ENCODE data around the gene KRTAP5-1. TPM values are rescaled to one million over a fixed set of nuclear protein-coding genes. Genes with fewer than 3 reads are reported as not detected.
"Not testable (repeated sequence)": the region's sequence is repeated elsewhere in the genome, so short reads cannot be mapped to it uniquely, and the experiment has no call there.

KRTAP5-1 gene
- total and polyA plus RNA-seq, 2 experiments from 2014 or later, result not detected

GRCh38 chr11:1604711-1605110, 19.6 kb upstream of the KRTAP5-1 start:
- Histone ChIP-seq H3K4me1 (ENCODE audit: low read depth) (no peaks in the 10 kb centered on the region), H3K27ac (no peak overlapping the region), H3K36me3 (no peaks in the 10 kb centered on the region), H3K4me3 (no peak overlapping the region), H3K9me3 (ENCODE audit: low read depth) (no peaks in the 10 kb centered on the region), H3K27me3 (peaks cover 6% of the 10 kb centered on the region)
- TF ChIP-seq CTCF (IDR thresholded peaks at IDR 0.05; ENCODE audit: low read depth, low read length), result no peak
- no peak for DNase-seq (ENCODE audit: low read depth in 1 of 2, low spot score in 1 of 2)

- no peak for DNase-seq (ENCODE audit: low read depth in 1 of 2, low spot score in 1 of 2)
- Histone ChIP-seq H3K9me3 (ENCODE audit: low read depth) (no peaks in the 10 kb centered on the region), H3K36me3 (no peaks in the 10 kb centered on the region), H3K27ac (no peak overlapping the region), H3K27me3 (peaks cover 6% of the 10 kb centered on the region), H3K4me1 (ENCODE audit: low read depth) (no peaks in the 10 kb centered on the region), H3K4me3 (no peak overlapping the region)
- TF ChIP-seq CTCF (IDR thresholded peaks at IDR 0.05; ENCODE audit: low read depth, low read length), result no peak
These were observed 19.1 kb upstream of the KRTAP5-1 start for GRCh38 chr11:1604181-1604580.

GRCh38 chr11:1603629-1604028, 18.5 kb upstream of the KRTAP5-1 start:
- H3K27ac ChIP-seq, result no peak overlapping the region
- H3K27me3 ChIP-seq, result peaks cover 6% of the 10 kb centered on the region
- H3K4me3 ChIP-seq, result no peak overlapping the region
- no peaks in the 10 kb centered on the region for H3K36me3 ChIP-seq
- no peak for DNase-seq (ENCODE audit: low read depth in 1 of 2, low spot score in 1 of 2)
- H3K9me3 ChIP-seq (ENCODE audit: low read depth), result no peaks in the 10 kb centered on the region
- no peaks in the 10 kb centered on the region for H3K4me1 ChIP-seq (ENCODE audit: low read depth)
- TF ChIP-seq CTCF (IDR thresholded peaks at IDR 0.05; ENCODE audit: low read depth, low read length), result no peak

- not testable (repeated sequence) for H3K4me1 ChIP-seq (ENCODE audit: low read depth); H3K9me3 ChIP-seq (ENCODE audit: low read depth)
These were observed 16.6 kb upstream of the KRTAP5-1 start for GRCh38 chr11:1601663-1602062.

GRCh38 chr11:1600626-1601025, 15.5 kb upstream of the KRTAP5-1 start:
- DNase-seq (ENCODE audit: low read depth in 1 of 2, low spot score in 1 of 2), result no peak
- peaks cover 13% of the 10 kb centered on the region for H3K27me3 ChIP-seq

More at GRCh38 chr11:1601663-1602062, 16.6 kb upstream of the KRTAP5-1 start:
- peaks cover 13% of the 10 kb centered on the region for H3K27me3 ChIP-seq
- DNase-seq (ENCODE audit: low read depth in 1 of 2, low spot score in 1 of 2); H3K27ac ChIP-seq; H3K4me3 ChIP-seq; H3K36me3 ChIP-seq: not testable (repeated sequence)

GRCh38 chr11:1598816-1599215, 13.7 kb upstream of the KRTAP5-1 start:
- Histone ChIP-seq H3K9me3 (ENCODE audit: low read depth) (no peaks in the 10 kb centered on the region), H3K27ac (no peak overlapping the region), H3K27me3 (peaks cover 14% of the 10 kb centered on the region), H3K4me3 (no peak overlapping the region), H3K36me3 (no peaks in the 10 kb centered on the region), H3K4me1 (ENCODE audit: low read depth) (no peaks in the 10 kb centered on the region)
- no peak for DNase-seq (ENCODE audit: low read depth in 1 of 2, low spot score in 1 of 2)
- no peak for TF ChIP-seq CTCF (IDR thresholded peaks at IDR 0.05; ENCODE audit: low read depth, low read length)

More at GRCh38 chr11:1600626-1601025, 15.5 kb upstream of the KRTAP5-1 start:
- H3K4me1 ChIP-seq (ENCODE audit: low read depth), result no peaks in the 10 kb centered on the region
- no peaks in the 10 kb centered on the region for H3K36me3 ChIP-seq
- no peak overlapping the region for H3K4me3 ChIP-seq
- TF ChIP-seq CTCF (IDR thresholded peaks at IDR 0.05; ENCODE audit: low read depth, low read length), result no peak
- no peak overlapping the region for H3K27ac ChIP-seq
- H3K9me3 ChIP-seq (ENCODE audit: low read depth), result no peaks in the 10 kb centered on the region

GRCh38 chr11:1598406-1598805, 13.3 kb upstream of the KRTAP5-1 start:
- peaks cover 18% of the 10 kb centered on the region for H3K27me3 ChIP-seq
- not testable (repeated sequence) for H3K27ac ChIP-seq; H3K9me3 ChIP-seq (ENCODE audit: low read depth); DNase-seq (ENCODE audit: low read depth in 1 of 2, low spot score in 1 of 2); H3K4me1 ChIP-seq (ENCODE audit: low read depth); H3K36me3 ChIP-seq; H3K4me3 ChIP-seq
